Panc1 (cell line): ENCODE measurements around the gene LHX2. TPM values are rescaled to one million over a fixed set of nuclear protein-coding genes. Genes with fewer than 3 reads are reported as not detected.

Experiments used
- ATAC-seq: fragments of 200-7000 bp; cut with Tn5 transposase; 2 replicates; pipeline ENCODE4 v1.9.1; 2020; ENCODE audit warnings: mild to moderate bottlenecking, moderate library complexity
- BruUV-seq: library from RNA; stranded (reverse); fragments of 400-500 nt; replicated peaks from 2 replicates; lab custom pipeline; 2021; lab: Mats Ljungman, UMichigan
- CTCF ChIA-PET: fragments of 300-600 bp; sonication (Branson Sonifier 250); formaldehyde crosslinking; loops from one replicate; lab custom pipeline; 2022; ENCODE audit warnings: antibody characterized with exemption; lab: Charles Lee
- POLR2A ChIA-PET: fragments of 300-600 bp; sonication (Branson Sonifier 250); formaldehyde crosslinking; loops from one replicate; lab custom pipeline; 2022; ENCODE audit warnings: antibody characterized with exemption; lab: Charles Lee
- DNase-seq: peaks from one replicate; pipeline ENCODE4 v3.0.0-alpha.2; 2010; ENCODE audit warnings: low read depth, low spot score
- H3K27ac ChIP-seq: 2 replicates; pipeline ENCODE4 v1.5.1; 2011; ENCODE audit warnings: mild to moderate bottlenecking, low read length, inconsistent platforms
- H3K27me3 ChIP-seq: fragments of 200-500 bp; sonication (Bioruptor generic); 2 replicates; pipeline ENCODE4 v1.6.0; 2014; ENCODE audit warnings: low read length, inconsistent platforms; ENCODE audit not compliant: control insufficient read depth, insufficient read depth
- H3K36me3 ChIP-seq: fragments of 200-500 bp; sonication (Bioruptor generic); 2 replicates; pipeline ENCODE4 v1.5.1; 2014; ENCODE audit warnings: inconsistent platforms, mild to moderate bottlenecking, low read length, moderate library complexity; ENCODE audit not compliant: control insufficient read depth, insufficient read depth
- H3K4me1 ChIP-seq: 2 replicates; pipeline ENCODE4 v1.5.1; 2011; ENCODE audit warnings: inconsistent platforms, mild to moderate bottlenecking, low read length, moderate library complexity; ENCODE audit not compliant: control insufficient read depth, insufficient read depth
- H3K4me3 ChIP-seq, 2 experiments: 2 replicates each; pipeline ENCODE4 v1.5.1; 2011 to 2012; ENCODE audit warnings: low read depth in 2 of 2, low read length in 2 of 2, mild to moderate bottlenecking in 2 of 2, inconsistent platforms in 1 of 2, moderate library complexity in 1 of 2
- H3K9me3 ChIP-seq: fragments of 200-500 bp; sonication (Bioruptor generic); 2 replicates; pipeline ENCODE4 v1.5.1; 2014; ENCODE audit warnings: low read depth, mild to moderate bottlenecking, inconsistent platforms, low read length, moderate library complexity; ENCODE audit not compliant: control insufficient read depth, insufficient read depth
- POLR2AphosphoS5 ChIP-seq: IDR thresholded peaks from 2 replicates; pipeline ENCODE4 v1.6.1; 2012; ENCODE audit warnings: mild to moderate bottlenecking, low read depth, low read length, moderate library complexity
- SIN3A ChIP-seq: IDR thresholded peaks from 2 replicates; pipeline ENCODE4 v1.6.1; 2012; ENCODE audit warnings: low read depth, mild to moderate bottlenecking, low read length, moderate library complexity, borderline replicate concordance; ENCODE audit not compliant: insufficient read depth
- TCF7L2 ChIP-seq: IDR thresholded peaks from 2 replicates; pipeline ENCODE4 v1.6.1; 2011; ENCODE audit warnings: mild to moderate bottlenecking, low read depth, low read length, inconsistent platforms
- in situ Hi-C: cut with HindIII; loops from 2 replicates; pipeline ENCODE4 v1.10.0; 2016; ENCODE audit warnings: low sequenced_read_pairs, low pct_unique_long_range_greater_than_20kb
- intact Hi-C: fragments of 100-400 bp; cut with micrococcal nuclease; formaldehyde crosslinking; loops from one replicate; pipeline ENCODE4 v1.10.0; 2022; ENCODE audit not compliant: unreplicated experiment
- total RNA-seq: library from RNA; stranded (reverse); gene quantifications from one replicate; pipeline ENCODE4 v1.2.1, GENCODE V29; 2021; ENCODE audit not compliant: unreplicated experiment
- TF ChIP-seq, protein P1 (sequence below), 2 experiments: IDR thresholded peaks; 2 replicates each; pipeline ENCODE4 v1.6.1; 2011 to 2012; ENCODE audit warnings: low read depth in 2 of 2, control low read depth in 1 of 2, low read length in 1 of 2, mild to moderate bottlenecking in 1 of 2, moderate library complexity in 1 of 2; ENCODE audit not compliant: insufficient read depth in 1 of 2
- TF ChIP-seq, protein P2 (sequence below): fragments of 450-650 bp; IDR thresholded peaks from 2 replicates; pipeline ENCODE4 v1.5.1; 2017; ENCODE audit warnings: mild to moderate bottlenecking

LHX2 gene
- total RNA-seq, 1 experiment from 2014 or later = 0.36 TPM

DNA sequence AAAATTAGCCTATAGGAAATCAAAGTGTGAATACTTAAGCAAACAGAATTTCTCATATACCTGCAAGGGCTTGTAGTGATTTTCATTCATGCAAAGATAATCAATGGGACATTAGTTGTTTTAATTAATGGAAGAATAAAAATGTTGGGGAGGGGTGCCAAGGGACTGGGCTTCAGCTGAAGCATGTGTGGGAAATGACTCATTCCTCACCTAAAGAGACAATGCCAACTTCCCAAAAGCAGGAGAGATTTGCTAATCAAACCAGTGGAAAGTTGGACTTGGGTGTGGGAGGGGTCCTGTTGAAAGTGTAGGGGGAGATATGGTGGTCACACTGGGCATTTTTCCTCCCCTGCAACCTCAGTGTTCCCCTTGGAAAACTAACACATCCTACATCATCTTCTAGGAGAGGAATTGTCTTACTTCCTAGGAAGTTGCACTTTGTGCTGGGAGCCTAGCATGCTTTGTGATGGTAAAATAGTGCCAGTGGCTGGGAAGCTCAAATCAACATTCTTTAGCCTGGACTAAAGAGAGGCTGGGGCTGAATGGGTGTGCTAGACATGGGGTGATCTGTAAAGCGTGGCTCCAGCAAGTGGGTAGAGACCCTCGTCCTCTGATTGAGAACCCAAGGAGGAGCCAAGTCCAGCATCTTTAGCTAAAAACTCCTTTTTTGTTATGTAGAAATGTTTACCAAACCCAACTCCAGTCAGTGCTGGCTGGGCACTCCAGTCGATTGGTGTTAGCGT lies 6.4 kb upstream of the LHX2 start:
- POLR2A ChIA-PET = no interaction called here
- H3K36me3 ChIP-seq = no peaks in the 10 kb centered on the region
- no peak for DNase-seq
- BruUV-seq = no TSS peak
- H3K27ac ChIP-seq = no peak overlapping the region
- in situ Hi-C loops (no loop called here), intact Hi-C loops (no loop called here)
- ATAC-seq = no peak
- TF ChIP-seq POLR2AphosphoS5 (no peak), TCF7L2 (no peak), SIN3A (no peak)
- TF ChIP-seq, protein P1, sequence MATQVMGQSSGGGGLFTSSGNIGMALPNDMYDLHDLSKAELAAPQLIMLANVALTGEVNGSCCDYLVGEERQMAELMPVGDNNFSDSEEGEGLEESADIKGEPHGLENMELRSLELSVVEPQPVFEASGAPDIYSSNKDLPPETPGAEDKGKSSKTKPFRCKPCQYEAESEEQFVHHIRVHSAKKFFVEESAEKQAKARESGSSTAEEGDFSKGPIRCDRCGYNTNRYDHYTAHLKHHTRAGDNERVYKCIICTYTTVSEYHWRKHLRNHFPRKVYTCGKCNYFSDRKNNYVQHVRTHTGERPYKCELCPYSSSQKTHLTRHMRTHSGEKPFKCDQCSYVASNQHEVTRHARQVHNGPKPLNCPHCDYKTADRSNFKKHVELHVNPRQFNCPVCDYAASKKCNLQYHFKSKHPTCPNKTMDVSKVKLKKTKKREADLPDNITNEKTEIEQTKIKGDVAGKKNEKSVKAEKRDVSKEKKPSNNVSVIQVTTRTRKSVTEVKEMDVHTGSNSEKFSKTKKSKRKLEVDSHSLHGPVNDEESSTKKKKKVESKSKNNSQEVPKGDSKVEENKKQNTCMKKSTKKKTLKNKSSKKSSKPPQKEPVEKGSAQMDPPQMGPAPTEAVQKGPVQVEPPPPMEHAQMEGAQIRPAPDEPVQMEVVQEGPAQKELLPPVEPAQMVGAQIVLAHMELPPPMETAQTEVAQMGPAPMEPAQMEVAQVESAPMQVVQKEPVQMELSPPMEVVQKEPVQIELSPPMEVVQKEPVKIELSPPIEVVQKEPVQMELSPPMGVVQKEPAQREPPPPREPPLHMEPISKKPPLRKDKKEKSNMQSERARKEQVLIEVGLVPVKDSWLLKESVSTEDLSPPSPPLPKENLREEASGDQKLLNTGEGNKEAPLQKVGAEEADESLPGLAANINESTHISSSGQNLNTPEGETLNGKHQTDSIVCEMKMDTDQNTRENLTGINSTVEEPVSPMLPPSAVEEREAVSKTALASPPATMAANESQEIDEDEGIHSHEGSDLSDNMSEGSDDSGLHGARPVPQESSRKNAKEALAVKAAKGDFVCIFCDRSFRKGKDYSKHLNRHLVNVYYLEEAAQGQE (IDR thresholded peaks at IDR 0.05; ENCODE audit: insufficient read depth in 1 of 2, low read depth in 2 of 2, low read length in 1 of 2) = no peak
- TF ChIP-seq, protein P2, sequence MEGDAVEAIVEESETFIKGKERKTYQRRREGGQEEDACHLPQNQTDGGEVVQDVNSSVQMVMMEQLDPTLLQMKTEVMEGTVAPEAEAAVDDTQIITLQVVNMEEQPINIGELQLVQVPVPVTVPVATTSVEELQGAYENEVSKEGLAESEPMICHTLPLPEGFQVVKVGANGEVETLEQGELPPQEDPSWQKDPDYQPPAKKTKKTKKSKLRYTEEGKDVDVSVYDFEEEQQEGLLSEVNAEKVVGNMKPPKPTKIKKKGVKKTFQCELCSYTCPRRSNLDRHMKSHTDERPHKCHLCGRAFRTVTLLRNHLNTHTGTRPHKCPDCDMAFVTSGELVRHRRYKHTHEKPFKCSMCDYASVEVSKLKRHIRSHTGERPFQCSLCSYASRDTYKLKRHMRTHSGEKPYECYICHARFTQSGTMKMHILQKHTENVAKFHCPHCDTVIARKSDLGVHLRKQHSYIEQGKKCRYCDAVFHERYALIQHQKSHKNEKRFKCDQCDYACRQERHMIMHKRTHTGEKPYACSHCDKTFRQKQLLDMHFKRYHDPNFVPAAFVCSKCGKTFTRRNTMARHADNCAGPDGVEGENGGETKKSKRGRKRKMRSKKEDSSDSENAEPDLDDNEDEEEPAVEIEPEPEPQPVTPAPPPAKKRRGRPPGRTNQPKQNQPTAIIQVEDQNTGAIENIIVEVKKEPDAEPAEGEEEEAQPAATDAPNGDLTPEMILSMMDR = no peak
- no peaks in the 10 kb centered on the region for H3K9me3 ChIP-seq
- CTCF ChIA-PET = interaction anchor here (1.5 kb wide), 1 partner anchor 35 kb away, joined by 11 read pairs; no protein-coding TSS in a partner anchor
- peaks cover 47% of the 10 kb centered on the region for H3K27me3 ChIP-seq
- no peaks in the 10 kb centered on the region for H3K4me1 ChIP-seq
- no peak overlapping the region for H3K4me3 ChIP-seq

DNA sequence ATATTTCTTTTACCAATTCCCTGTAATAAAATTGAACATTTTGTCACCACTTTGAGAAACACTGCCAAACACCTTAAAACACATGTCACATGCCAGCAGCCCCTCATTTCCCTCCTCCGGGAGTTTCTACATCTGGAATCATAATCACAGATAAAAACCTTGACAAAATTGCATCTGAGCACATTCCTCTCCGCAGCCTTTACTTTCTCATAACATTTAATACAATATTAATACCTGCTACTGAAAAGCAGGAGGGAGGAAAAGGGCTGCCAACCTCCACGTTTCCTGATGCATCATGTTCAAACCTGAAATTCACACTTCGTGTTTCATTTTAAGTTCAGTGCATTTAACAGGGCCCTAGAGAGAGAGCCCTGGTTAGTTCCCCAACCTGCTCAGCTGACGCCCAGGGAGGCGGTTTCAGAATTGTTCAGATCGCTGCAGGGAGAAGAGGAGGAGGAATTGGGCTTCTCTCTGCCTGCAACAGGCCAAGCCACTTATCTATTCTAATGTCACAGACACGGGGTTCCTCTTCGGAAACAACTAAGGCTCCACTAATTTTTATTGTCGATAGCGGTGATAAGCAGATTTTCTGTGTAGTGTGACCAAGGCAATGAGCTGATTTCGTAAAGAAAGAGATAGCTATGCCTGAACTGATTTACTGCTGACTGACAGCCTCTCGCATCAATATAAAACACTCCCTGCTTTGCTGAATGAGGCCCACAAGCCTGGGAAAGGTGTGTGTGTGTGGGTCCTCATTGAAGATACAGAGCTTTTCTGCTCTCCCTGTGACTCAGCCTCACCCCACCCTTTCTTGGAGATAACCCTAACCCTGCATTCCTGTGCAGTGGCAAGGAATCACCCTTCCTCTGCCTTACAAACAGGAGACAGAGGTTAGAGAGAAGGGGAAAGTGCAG lies 4.9 kb upstream of the LHX2 start:
- Histone ChIP-seq H3K9me3 (no peaks in the 10 kb centered on the region), H3K4me1 (no peaks in the 10 kb centered on the region), H3K27ac (no peak overlapping the region), H3K27me3 (peaks cover 39% of the 10 kb centered on the region), H3K36me3 (no peaks in the 10 kb centered on the region), H3K4me3 (no peak overlapping the region)
- TF ChIP-seq SIN3A (no peak), POLR2AphosphoS5 (no peak), TCF7L2 (no peak)
- TF ChIP-seq, protein P1 (IDR thresholded peaks at IDR 0.05; ENCODE audit: insufficient read depth in 1 of 2, low read depth in 2 of 2, low read length in 1 of 2) = no peak
- TF ChIP-seq, protein P2 = no peak
- no peak for ATAC-seq
- ChIA-PET POLR2A (no interaction called here), CTCF (no interaction called here)
- DNase-seq = no peak
- intact Hi-C loops (no loop called here), in situ Hi-C loops (no loop called here)
- no TSS peak for BruUV-seq
